Mononuclear cell (primary cell): ENCODE measurements around the gene ZDHHC5. TPM values are rescaled to one million over a fixed set of nuclear protein-coding genes. Genes with fewer than 3 reads are reported as not detected.
A peak's percentile ranks its signal among the peaks of the same experiment; 100 is the strongest.
"Not testable (repeated sequence)": the region's sequence is repeated elsewhere in the genome, so short reads cannot be mapped to it uniquely, and the experiment has no call there.

Experiments
- H3K27me3 ChIP-seq: 2 replicates; pipeline ENCODE4 v1.6.0; 2011; ENCODE audit warnings: low read length, control low read depth; ENCODE audit not compliant: insufficient read depth
- H3K4me1 ChIP-seq: 2 replicates; pipeline ENCODE4 v1.5.1; 2011; ENCODE audit warnings: mild to moderate bottlenecking, low read length, control low read depth; ENCODE audit not compliant: insufficient read depth
- H3K4me3 ChIP-seq: 2 replicates; pipeline ENCODE4 v1.5.1; 2011; ENCODE audit warnings: mild to moderate bottlenecking, low read length, moderate library complexity
- H3K9me3 ChIP-seq: 2 replicates; pipeline ENCODE4 v1.5.1; 2011; ENCODE audit warnings: low read depth, mild to moderate bottlenecking, control low read depth, low read length
- total RNA-seq: library from RNA; depleted of rRNA; stranded (reverse); fragments of >200 nt; gene quantifications from one replicate; pipeline ENCODE4 v1.2.3, GENCODE V29; 2012

The ZDHHC5 gene
- total RNA-seq, 1 donor, result 48.9 TPM

- no peak overlapping the region for H3K4me3 ChIP-seq
- H3K27me3 ChIP-seq, result no peaks in the 10 kb centered on the region
- H3K4me1 ChIP-seq, result peaks cover 11% of the 10 kb centered on the region
- no peaks in the 10 kb centered on the region for H3K9me3 ChIP-seq
These were observed 7.4 kb downstream of the ZDHHC5 start for GRCh38 chr11:57675176-57675941.

GRCh38 chr11:57679396-57679795 is 11.5 kb downstream of the ZDHHC5 start:
- Histone ChIP-seq H3K4me3 (no peak overlapping the region), H3K9me3 (no peaks in the 10 kb centered on the region), H3K27me3 (no peaks in the 10 kb centered on the region), H3K4me1 (peaks cover 14% of the 10 kb centered on the region)

GRCh38 chr11:57680552-57680874 is 12.6 kb downstream of the ZDHHC5 start:
- no peaks in the 10 kb centered on the region for H3K27me3 ChIP-seq
- peaks cover 14% of the 10 kb centered on the region for H3K4me1 ChIP-seq
- H3K4me3 ChIP-seq, result no peak overlapping the region
- no peaks in the 10 kb centered on the region for H3K9me3 ChIP-seq

- Histone ChIP-seq H3K4me3 (no peak overlapping the region), H3K27me3 (no peaks in the 10 kb centered on the region), H3K4me1 (peaks cover 14% of the 10 kb centered on the region), H3K9me3 (no peaks in the 10 kb centered on the region)
These were observed 13.3 kb downstream of the ZDHHC5 start for GRCh38 chr11:57681168-57681567.

- H3K9me3 ChIP-seq, result not testable (repeated sequence)
These were observed 22.6 kb downstream of the ZDHHC5 start for GRCh38 chr11:57690474-57690873.

GRCh38 chr11:57698843-57699365 is 31.0 kb downstream of the ZDHHC5 start:
- H3K9me3 ChIP-seq, result no peaks in the 10 kb centered on the region
- no peaks in the 10 kb centered on the region for H3K27me3 ChIP-seq
- H3K4me3 ChIP-seq, result no peak overlapping the region
- no peaks in the 10 kb centered on the region for H3K4me1 ChIP-seq

More at GRCh38 chr11:57690474-57690873, 22.6 kb downstream of the ZDHHC5 start:
- not testable (repeated sequence) for H3K4me1 ChIP-seq, H3K4me3 ChIP-seq, H3K27me3 ChIP-seq

GRCh38 chr11:57699813-57700212 is 31.9 kb downstream of the ZDHHC5 start:
- Histone ChIP-seq H3K9me3 (no peaks in the 10 kb centered on the region), H3K4me3 (no peak overlapping the region), H3K27me3 (no peaks in the 10 kb centered on the region), H3K4me1 (no peaks in the 10 kb centered on the region)

- no peak overlapping the region for H3K4me3 ChIP-seq
- H3K9me3 ChIP-seq, result no peaks in the 10 kb centered on the region
- no peaks in the 10 kb centered on the region for H3K27me3 ChIP-seq
- no peaks in the 10 kb centered on the region for H3K4me1 ChIP-seq
These were observed 32.5 kb downstream of the ZDHHC5 start for GRCh38 chr11:57700425-57700824.

- Histone ChIP-seq H3K27me3 (no peaks in the 10 kb centered on the region), H3K4me3 (no peak overlapping the region), H3K9me3 (no peaks in the 10 kb centered on the region), H3K4me1 (no peaks in the 10 kb centered on the region)
These were observed 35.4 kb downstream of the ZDHHC5 start for GRCh38 chr11:57703341-57703740.

- no peaks in the 10 kb centered on the region for H3K4me1 ChIP-seq
- no peaks in the 10 kb centered on the region for H3K27me3 ChIP-seq
- no peak overlapping the region for H3K4me3 ChIP-seq
- no peaks in the 10 kb centered on the region for H3K9me3 ChIP-seq
These were observed 37.0 kb downstream of the ZDHHC5 start for GRCh38 chr11:57704932-57705331.

- not testable (repeated sequence) for H3K4me1 ChIP-seq, H3K27me3 ChIP-seq, H3K4me3 ChIP-seq, H3K9me3 ChIP-seq
These were observed 37.5 kb downstream of the ZDHHC5 start for GRCh38 chr11:57705432-57705831.

- H3K4me1 ChIP-seq, result peaks cover 34% of the 10 kb centered on the region
- H3K27me3 ChIP-seq, result no peaks in the 10 kb centered on the region
- H3K9me3 ChIP-seq, result no peaks in the 10 kb centered on the region
- no peak overlapping the region for H3K4me3 ChIP-seq
These were observed 42.0 kb downstream of the ZDHHC5 start for GRCh38 chr11:57709802-57710367.

GRCh38 chr11:57711414-57712255 is 43.7 kb downstream of the ZDHHC5 start, which contains the start of gene MED19:
Gene MED19, minus strand, starts transcription at chr11:57712215. Its CDS starts 36 bp downstream, at chr11:57712179.
- peaks cover 34% of the 10 kb centered on the region for H3K4me1 ChIP-seq
- H3K4me3 ChIP-seq, result peak within 1 kb of the TSS; percentile 77
- H3K9me3 ChIP-seq, result no peaks in the 10 kb centered on the region
- no peaks in the 10 kb centered on the region for H3K27me3 ChIP-seq

- peaks cover 34% of the 10 kb centered on the region for H3K4me1 ChIP-seq
- no peaks in the 10 kb centered on the region for H3K27me3 ChIP-seq
- H3K9me3 ChIP-seq, result no peaks in the 10 kb centered on the region
- H3K4me3 ChIP-seq, result peak within 1 kb of the TSS; percentile 77
These were observed 44.6 kb downstream of the ZDHHC5 start, which contains the start of gene TMX2 for GRCh38 chr11:57712256-57713150. Gene TMX2, plus strand, starts transcription at chr11:57712593. Its CDS starts 26 bp downstream, at chr11:57712619.
